GM23248 (cell line): Measurements from ENCODE around the gene CD74. TPM values are rescaled to one million over a fixed set of nuclear protein-coding genes. Genes with fewer than 3 reads are reported as not detected.

ENCODE experiments used
- DNase-seq: peaks from one replicate; pipeline ENCODE4 v3.0.0-alpha.2; 2015
- H2AFZ ChIP-seq: fragments of 200-600 bp; sonication (generic); 2 replicates; pipeline ENCODE4 v1.6.1; 2016; ENCODE audit warnings: antibody characterized with exemption
- H3F3A ChIP-seq: fragments of 200-600 bp; sonication (generic); 2 replicates; pipeline ENCODE4 v1.6.1; 2016; ENCODE audit warnings: mild to moderate bottlenecking, antibody characterized with exemption, mixed run types; ENCODE audit not compliant: insufficient read depth
- H3K27ac ChIP-seq: fragments of 200-600 bp; sonication (generic); 2 replicates; pipeline ENCODE4 v1.5.1; 2016; ENCODE audit warnings: mild to moderate bottlenecking
- H3K27me3 ChIP-seq: fragments of 200-600 bp; sonication (generic); replicated peaks from 2 replicates; pipeline ENCODE4 v1.6.1; 2016; ENCODE audit warnings: mild to moderate bottlenecking; ENCODE audit not compliant: insufficient read depth
- H3K36me3 ChIP-seq: fragments of 200-600 bp; sonication (generic); 2 replicates; pipeline ENCODE4 v1.6.1; 2016; ENCODE audit warnings: low read depth, mild to moderate bottlenecking
- H3K4me1 ChIP-seq: fragments of 200-600 bp; sonication (generic); 2 replicates; pipeline ENCODE4 v1.6.1; 2016; ENCODE audit warnings: mild to moderate bottlenecking; ENCODE audit not compliant: insufficient read depth
- H3K4me2 ChIP-seq: fragments of 200-600 bp; sonication (generic); one replicate; pipeline ENCODE4 v1.6.1; 2016; ENCODE audit warnings: mild to moderate bottlenecking; ENCODE audit not compliant: unreplicated experiment
- H3K4me3 ChIP-seq: fragments of 200-600 bp; sonication (generic); 2 replicates; pipeline ENCODE4 v1.5.1; 2016; ENCODE audit warnings: mild to moderate bottlenecking
- H3K79me2 ChIP-seq: fragments of 200-600 bp; sonication (generic); 2 replicates; pipeline ENCODE4 v1.6.1; 2016; ENCODE audit warnings: mild to moderate bottlenecking; ENCODE audit not compliant: insufficient read depth
- H3K9ac ChIP-seq: fragments of 200-600 bp; sonication (generic); 2 replicates; pipeline ENCODE4 v1.6.1; 2016; ENCODE audit warnings: mild to moderate bottlenecking
- H3K9me2 ChIP-seq: fragments of 200-600 bp; sonication (generic); 2 replicates; pipeline ENCODE4 v1.6.1; 2016; ENCODE audit warnings: mixed run types, mild to moderate bottlenecking, moderate library complexity; ENCODE audit not compliant: insufficient read depth
- H3K9me3 ChIP-seq: fragments of 200-600 bp; sonication (generic); one replicate; pipeline ENCODE4 v1.6.1; 2017; ENCODE audit warnings: low read depth
- H4K20me1 ChIP-seq: fragments of 200-600 bp; sonication (generic); 2 replicates; pipeline ENCODE4 v1.6.0; 2016; ENCODE audit not compliant: insufficient read depth
- EZH2 ChIP-seq: fragments of 200-600 bp; sonication (generic); IDR thresholded peaks from 2 replicates; pipeline ENCODE4 v1.6.1; 2018; ENCODE audit warnings: antibody characterized with exemption, mild to moderate bottlenecking; ENCODE audit not compliant: insufficient read depth, poor library complexity, severe bottlenecking
- EZH2phosphoT487 ChIP-seq: fragments of 200-600 bp; sonication (generic); IDR thresholded peaks from 2 replicates; pipeline ENCODE4 v1.6.1; 2018; ENCODE audit warnings: antibody characterized with exemption, moderate library complexity, mild to moderate bottlenecking, low read depth; ENCODE audit not compliant: insufficient read depth
- WGBS, 2 experiments: methylation state at CpG; one replicate each; pipeline ENCODE4 v1.1.6; 2015 to 2017; ENCODE audit warnings: low lambda C conversion rate in 2 of 2, low coverage in 1 of 2; ENCODE audit errors: missing lambda C conversion rate in 2 of 2; 5-methylcytosine and 5-hydroxymethylcytosine counted together
- in situ Hi-C: fragments of 300-500 bp; cut with MboI; formaldehyde crosslinking; loops from 2 replicates; pipeline ENCODE4 v1.15.0; 2020
- polyA plus RNA-seq: library from polyadenylated mRNA; unstranded; fragments of >200 nt; fragmentation: Nextera tagmentation; extraction: Ambion mirVana; gene quantifications from 2 replicates; pipeline ENCODE4 v1.2.1, GENCODE V29; 2016
- total RNA-seq: library from RNA; depleted of rRNA; stranded (reverse); fragments of >200 nt; shearing (Covaris generic); gene quantifications from 2 replicates; pipeline ENCODE4 v1.2.3, GENCODE V29; 2014

The CD74 gene
- total and polyA plus RNA-seq, 2 experiments from 2014 or later: 2.7 TPM; not detected in 1

- Histone ChIP-seq H3K4me2 (peak overlapping the region; percentile 87), H3K27ac (peak overlapping the region; percentile 96), H3K4me1 (peaks cover 9% of the 10 kb centered on the region), H3K36me3 (peaks cover 43% of the 10 kb centered on the region), H3K4me3 (peak overlapping the region; percentile 84), H3K9me2 (no peaks in the 10 kb centered on the region), H3K9me3 (no peaks in the 10 kb centered on the region), H4K20me1 (peaks cover 10% of the 10 kb centered on the region), H3K27me3 (no peaks in the 10 kb centered on the region), H2AFZ (no peak overlapping the region), H3F3A (peaks cover 58% of the 10 kb centered on the region), H3K9ac (peak overlapping the region; percentile 96), H3K79me2 (peaks cover 52% of the 10 kb centered on the region)
- 14 to 15% methylated on average over 4 of the region's 4 CpGs for WGBS, 2 experiments
- in situ Hi-C loops: loop anchor here (25.0 kb wide), 1 partner anchor 611 kb away; no protein-coding TSS in a partner anchor
- TF ChIP-seq EZH2 (no peak), EZH2phosphoT487 (no peak)
- DNase-seq: peak; percentile 24
Observed at GRCh38 chr5:150448334-150448733, 35.6 kb upstream of the CD74 start.

GRCh38 chr5:150447188-150447587 is 34.5 kb upstream of the CD74 start:
- Histone ChIP-seq H3K27ac (no peak overlapping the region), H3K9ac (peak overlapping the region; percentile 96), H3K4me1 (peaks cover 9% of the 10 kb centered on the region), H4K20me1 (peaks cover 10% of the 10 kb centered on the region), H3K9me3 (no peaks in the 10 kb centered on the region), H3K4me3 (peak overlapping the region; percentile 84; the same call in 1 of the 2 replicates), H3K36me3 (peaks cover 50% of the 10 kb centered on the region), H2AFZ (no peak overlapping the region), H3K9me2 (no peaks in the 10 kb centered on the region), H3F3A (peaks cover 69% of the 10 kb centered on the region), H3K27me3 (no peaks in the 10 kb centered on the region), H3K4me2 (no peak overlapping the region), H3K79me2 (peaks cover 52% of the 10 kb centered on the region)
- no peak for DNase-seq
- 78 to 81% methylated on average over 6 of the region's 6 CpGs for WGBS, 2 experiments
- TF ChIP-seq EZH2: no peak
- TF ChIP-seq EZH2phosphoT487: no peak
- in situ Hi-C loops: loop anchor here (25.0 kb wide), 1 partner anchor 610 kb away; no protein-coding TSS in a partner anchor

GRCh38 chr5:150446583-150446982 is 33.9 kb upstream of the CD74 start:
- no peak for TF ChIP-seq EZH2phosphoT487
- TF ChIP-seq EZH2: no peak
- peaks cover 10% of the 10 kb centered on the region for H4K20me1 ChIP-seq
- no peak overlapping the region for H3K27ac ChIP-seq
- H3K4me3 ChIP-seq: 0 out of 2 replicates have a peak overlapping the region, but pooled peaks have one; percentile 84
- WGBS, 2 experiments: 94 to 95% methylated on average over 6 of the region's 6 CpGs
- in situ Hi-C loops: loop anchor here (25.0 kb wide), 1 partner anchor 609 kb away; no protein-coding TSS in a partner anchor
- peaks cover 52% of the 10 kb centered on the region for H3K79me2 ChIP-seq
- peak overlapping the region; percentile 96; the same call in 1 of the 2 replicates for H3K9ac ChIP-seq
- no peak overlapping the region for H2AFZ ChIP-seq
- no peaks in the 10 kb centered on the region for H3K9me3 ChIP-seq
- peaks cover 9% of the 10 kb centered on the region for H3K4me1 ChIP-seq
- H3K9me2 ChIP-seq: no peaks in the 10 kb centered on the region
- no peak for DNase-seq
- H3K36me3 ChIP-seq: peaks cover 50% of the 10 kb centered on the region
- peaks cover 74% of the 10 kb centered on the region for H3F3A ChIP-seq
- H3K4me2 ChIP-seq: no peak overlapping the region
- H3K27me3 ChIP-seq: no peaks in the 10 kb centered on the region

GRCh38 chr5:150446088-150446487 is 33.4 kb upstream of the CD74 start:
- H4K20me1 ChIP-seq: peaks cover 10% of the 10 kb centered on the region
- in situ Hi-C loops: loop anchor here (25.0 kb wide), 1 partner anchor 609 kb away; no protein-coding TSS in a partner anchor

More at GRCh38 chr5:150446088-150446487, 33.4 kb upstream of the CD74 start:
- TF ChIP-seq EZH2phosphoT487 (no peak), EZH2 (no peak)
- H3K36me3 ChIP-seq: peaks cover 50% of the 10 kb centered on the region
- H3K4me1 ChIP-seq: peaks cover 9% of the 10 kb centered on the region
- no peak overlapping the region for H2AFZ ChIP-seq
- no peaks in the 10 kb centered on the region for H3K9me2 ChIP-seq
- no peak overlapping the region for H3K27ac ChIP-seq
- H3K27me3 ChIP-seq: no peaks in the 10 kb centered on the region
- H3K4me3 ChIP-seq: no peak overlapping the region
- no peak for DNase-seq
- WGBS, 2 experiments: 96 to 100% methylated on average over 2 of the region's 2 CpGs
- H3K4me2 ChIP-seq: no peak overlapping the region
- no peaks in the 10 kb centered on the region for H3K9me3 ChIP-seq
- peaks cover 74% of the 10 kb centered on the region for H3F3A ChIP-seq
- H3K9ac ChIP-seq: peak overlapping the region; percentile 96; the same call in 1 of the 2 replicates
- peaks cover 52% of the 10 kb centered on the region for H3K79me2 ChIP-seq
